Anterior cingulate cortex (tissue), 58 donors: Measurements from ENCODE around the gene KRT6B.
"Not testable (repeated sequence)": the region's sequence is repeated elsewhere in the genome, so short reads cannot be mapped to it uniquely, and the experiment has no call there.

Experiments used
- DNase-seq, 58 donors: peaks; one replicate each; lab custom pipeline; 2025; lab: John Stamatoyannopoulos, UW

Gene KRT6B

DNA sequence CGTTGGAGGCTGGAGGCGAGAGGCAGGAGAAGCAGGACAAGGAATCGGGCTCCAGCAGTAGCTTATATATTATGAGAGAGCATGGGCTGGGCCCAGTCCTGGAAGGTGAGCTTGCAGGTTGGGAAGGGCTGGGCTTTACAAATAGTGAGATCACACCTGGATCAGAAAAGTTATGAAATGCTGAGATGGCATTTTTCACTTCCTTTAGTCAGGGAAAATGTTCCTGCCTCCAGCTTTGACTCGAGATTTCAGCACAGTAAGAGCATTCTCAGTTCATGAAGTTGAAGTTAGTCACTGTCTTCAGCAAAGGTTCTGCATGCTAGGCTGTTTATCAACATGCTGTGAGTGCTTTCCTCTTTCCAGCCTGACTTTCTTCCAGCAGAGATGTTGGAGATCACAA lies 21.8 kb upstream of the KRT6B start, which contains the start of gene KRT6C:
KRT6C (minus strand) TSS at position 38 of the 400 bp plus-strand sequence. CDS start 68 bp downstream, outside the sequence.
- no peak for DNase-seq

DNA sequence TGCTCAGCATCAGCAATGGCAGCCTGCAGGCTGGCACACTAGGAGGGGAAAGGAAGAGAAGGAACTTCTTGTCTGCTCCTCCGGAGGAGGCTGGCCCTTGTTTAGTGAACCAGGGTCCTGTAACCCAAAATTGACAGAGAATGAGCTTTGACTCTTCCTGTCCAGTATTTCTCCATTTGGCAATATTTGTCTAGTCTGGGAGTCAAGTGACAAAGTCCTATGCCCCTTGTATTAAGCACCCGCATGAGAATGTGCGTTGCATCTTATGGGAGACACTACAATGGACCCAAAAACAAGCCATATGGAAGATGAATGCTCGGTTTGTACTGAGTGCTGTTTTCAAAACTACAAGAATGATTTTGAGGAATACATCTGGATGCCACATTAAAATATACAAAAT lies 17.9 kb upstream of the KRT6B start:
- no peak for DNase-seq

- no peak for DNase-seq
Measured at GRCh38 chr12:52464897-52465296, 13.0 kb upstream of the KRT6B start.

GRCh38 chr12:52461693-52462092 lies 9.7 kb upstream of the KRT6B start:
- DNase-seq = no peak

DNA sequence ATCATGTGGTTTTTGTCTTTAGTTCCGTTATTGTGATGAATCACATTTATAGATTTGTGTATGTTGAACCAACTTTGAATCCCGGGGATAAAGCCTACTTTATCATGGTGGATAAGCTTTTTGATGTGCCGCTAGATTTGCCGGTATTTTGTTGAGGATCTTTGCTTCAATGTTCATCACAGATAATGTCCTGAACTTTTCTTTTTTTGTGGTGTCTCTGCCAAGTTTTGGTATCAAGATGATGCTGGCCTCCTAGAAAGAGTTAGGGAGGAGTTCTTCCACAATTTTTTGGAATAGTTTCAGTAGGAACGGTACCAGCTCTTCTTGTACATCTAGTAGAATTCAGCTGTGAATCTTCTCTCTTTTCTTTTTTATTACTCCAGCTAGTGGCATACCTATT lies 6.9 kb upstream of the KRT6B start:
- no peak for DNase-seq

DNA sequence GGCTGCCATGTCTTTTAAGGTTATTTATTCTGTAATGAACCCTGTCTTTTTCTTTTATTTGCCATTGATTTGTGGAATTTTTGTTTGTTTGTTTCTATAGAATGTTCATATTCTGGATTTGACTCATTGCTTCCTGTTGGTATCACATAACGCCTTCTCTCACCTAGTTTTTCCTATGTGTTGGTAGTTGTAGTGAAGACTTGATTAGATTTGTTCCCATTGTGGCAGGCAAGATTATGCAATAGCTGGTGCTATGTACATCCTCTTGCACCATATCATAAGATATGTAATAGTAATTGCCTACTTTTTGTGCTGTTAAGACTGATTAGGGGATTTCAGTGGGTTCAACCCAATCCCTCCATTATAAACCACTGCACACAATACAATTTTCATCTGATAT lies 3.9 kb upstream of the KRT6B start:
- DNase-seq = no peak

DNA sequence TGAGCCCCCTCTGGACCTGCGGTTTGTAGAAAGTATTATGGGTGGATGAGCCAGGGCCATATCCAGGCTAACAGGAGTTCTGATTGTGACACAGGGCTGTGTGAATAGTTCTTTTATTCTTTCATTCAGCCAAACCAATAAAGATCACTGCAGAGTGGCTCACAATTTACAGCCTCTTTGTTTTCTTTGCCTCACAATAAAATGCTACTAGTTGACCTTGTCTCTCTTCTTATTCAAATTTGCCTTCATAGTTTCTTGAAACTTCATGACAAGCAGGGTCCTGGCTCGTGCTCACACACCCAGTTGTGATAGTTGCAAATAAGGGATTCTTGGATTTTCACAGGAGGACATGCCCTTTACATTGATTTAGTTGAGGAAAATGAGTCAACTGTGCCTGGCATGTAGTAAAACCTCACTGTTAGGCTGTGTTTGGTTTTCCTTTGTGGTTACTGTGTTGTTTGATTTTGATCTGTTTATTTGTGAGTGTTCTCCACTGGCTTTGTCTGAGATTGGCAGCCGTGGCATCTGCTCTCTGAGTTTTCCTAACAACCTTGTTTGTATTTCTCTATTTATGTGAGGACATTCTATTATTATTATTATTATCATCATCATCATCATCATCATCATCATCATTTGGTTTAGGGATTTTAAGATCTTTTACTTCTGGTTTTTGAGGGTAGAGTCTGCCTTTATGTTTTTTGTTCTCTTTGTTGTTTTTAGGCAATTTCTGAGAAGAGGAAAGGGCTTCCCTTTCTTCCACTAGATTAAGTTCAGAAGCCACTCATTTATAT lies 2.7 kb upstream of the KRT6B start:
- DNase-seq = peak in 3 of 58 donors; percentile 1 to 11 (median 7)

GRCh38 chr12:52448228-52448627 lies 3.7 kb downstream of the KRT6B start:
- no peak for DNase-seq

- DNase-seq = not testable (repeated sequence)
Measured at GRCh38 chr12:52447196-52447595, 4.8 kb downstream of the KRT6B start.

DNA sequence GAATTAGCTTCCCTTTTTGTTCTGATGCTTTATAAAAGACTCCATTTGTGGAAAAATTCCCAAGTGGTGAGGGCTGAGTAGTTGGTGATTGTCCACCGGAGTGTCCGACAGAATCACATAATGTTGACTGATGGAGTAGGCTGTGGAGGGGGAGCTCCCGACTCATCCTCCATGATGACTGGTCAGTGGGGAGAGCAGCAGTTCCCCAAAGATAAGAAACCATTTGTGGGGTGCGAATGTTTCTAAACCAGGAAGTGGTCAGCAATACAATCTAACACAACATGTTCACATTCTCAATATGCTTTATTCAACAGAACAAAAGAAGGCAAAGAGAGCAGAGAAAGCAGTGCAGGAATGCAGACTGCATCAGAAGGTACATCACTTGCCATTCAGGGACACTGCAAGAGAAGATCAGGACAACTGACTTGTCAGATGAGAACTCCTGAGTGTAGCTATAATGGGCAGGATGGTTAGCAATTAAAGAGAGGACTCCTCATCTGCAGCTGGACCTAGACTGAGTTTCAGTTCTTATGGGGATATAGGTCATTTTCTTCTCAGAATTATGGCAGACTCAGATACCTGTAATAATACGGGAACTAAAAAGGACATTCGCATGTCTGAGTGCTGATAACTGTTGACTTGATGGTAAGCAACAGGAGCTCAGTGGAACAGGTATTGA lies 5.4 kb downstream of the KRT6B start:
- no peak for DNase-seq

DNA sequence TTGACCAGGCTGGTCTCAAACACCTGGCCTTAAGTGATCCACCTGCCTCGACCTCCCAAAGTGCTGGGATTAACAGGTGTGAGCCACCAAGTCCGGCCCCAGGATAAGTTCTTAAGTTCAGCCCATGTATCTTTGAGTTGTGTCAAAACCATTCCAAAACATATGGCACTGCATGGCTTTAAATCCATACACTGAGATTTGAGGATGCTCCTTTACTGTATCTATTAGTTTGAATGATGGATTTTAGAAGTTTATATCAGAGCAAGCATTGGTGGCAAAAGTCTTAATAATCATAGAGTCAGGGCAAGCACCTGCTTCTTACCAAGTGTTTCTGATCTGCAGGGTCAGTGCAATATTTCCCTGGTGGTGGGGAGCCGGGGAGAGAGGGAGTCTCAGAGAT lies 6.1 kb downstream of the KRT6B start:
- DNase-seq = no peak

GRCh38 chr12:52444647-52445595 lies 7.0 kb downstream of the KRT6B start:
- DNase-seq = no peak

GRCh38 chr12:52443966-52444365 lies 8.0 kb downstream of the KRT6B start:
- no peak for DNase-seq

DNA sequence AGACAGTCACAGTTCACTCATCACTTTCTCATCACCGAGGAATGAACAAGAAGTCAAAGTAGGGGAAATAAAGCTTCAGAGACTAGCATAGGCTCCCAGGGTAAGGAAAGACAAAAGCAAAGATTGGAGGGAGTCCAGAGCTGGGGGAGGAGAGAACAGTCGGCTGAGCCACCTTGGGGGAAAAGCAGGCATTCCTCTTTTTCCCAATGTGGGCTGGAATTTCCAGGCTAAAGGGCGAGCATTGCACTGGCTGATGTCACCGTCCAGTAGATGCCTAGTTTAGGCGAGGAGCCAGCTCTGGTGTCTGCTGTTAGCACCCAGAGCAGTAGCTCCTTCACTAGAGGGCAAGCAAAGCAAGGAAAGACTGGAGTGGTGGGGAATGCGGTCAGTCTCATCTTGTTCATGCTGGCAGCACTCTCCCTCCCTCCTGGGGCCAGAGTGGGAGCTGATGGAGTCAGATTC lies 9.3 kb downstream of the KRT6B start:
- DNase-seq = peak in 1 of 58 donors; percentile 4

DNA sequence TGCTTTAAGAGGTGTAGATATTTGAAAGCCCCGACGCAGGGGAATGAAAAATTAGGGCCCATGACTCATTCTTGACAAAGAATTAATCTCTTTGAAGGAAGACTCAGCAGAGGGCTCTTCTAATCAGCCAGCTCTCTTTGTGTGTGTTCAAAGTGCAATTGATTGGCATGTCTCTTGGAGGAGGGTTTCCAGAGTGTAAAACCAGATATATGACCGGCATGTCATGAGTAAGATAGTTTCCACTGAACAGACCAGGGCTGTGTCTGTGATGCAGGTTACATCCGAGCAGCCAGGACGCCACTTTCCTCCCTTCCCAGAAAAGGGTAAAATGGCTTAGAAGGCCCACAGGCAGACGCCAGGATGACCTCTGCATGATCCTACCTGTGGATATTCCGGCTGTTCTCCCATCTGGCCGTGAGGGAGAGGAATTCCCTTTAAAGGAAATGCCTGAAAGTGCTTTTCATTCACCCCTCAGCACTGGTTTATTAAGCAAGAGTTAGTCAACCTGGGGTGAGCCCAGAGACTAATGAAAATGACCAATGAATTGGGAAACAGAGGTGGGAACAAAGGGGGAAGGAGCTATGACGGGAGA lies 10.5 kb downstream of the KRT6B start:
- no peak for DNase-seq

- no peak for DNase-seq
Measured at GRCh38 chr12:52440821-52441319, 11.1 kb downstream of the KRT6B start.

GRCh38 chr12:52439845-52440244 lies 12.1 kb downstream of the KRT6B start:
- no peak for DNase-seq

GRCh38 chr12:52439420-52439819 lies 12.5 kb downstream of the KRT6B start:
- DNase-seq = no peak

- DNase-seq = no peak
Measured at GRCh38 chr12:52438305-52439301, 13.3 kb downstream of the KRT6B start.
